IMR-90 (cell line): ENCODE measurements around the gene NPSR1. TPM values are rescaled to one million over a fixed set of nuclear protein-coding genes. Genes with fewer than 3 reads are reported as not detected.

Experiments used
- ATAC-seq: fragments of 200-7000 bp; cut with Tn5 transposase; 2 replicates; pipeline ENCODE4 v1.9.1; 2020; ENCODE audit warnings: low read depth, mild to moderate bottlenecking, moderate library complexity
- BruUV-seq: library from RNA; stranded (reverse); fragments of 400-500 nt; replicated peaks from 2 replicates; lab custom pipeline; 2021; lab: Mats Ljungman, UMichigan
- CTCF ChIA-PET: fragments of 300-600 bp; formaldehyde crosslinking; extraction: SDS; loops from one replicate; lab custom pipeline; 2021; ENCODE audit warnings: antibody characterized with exemption; lab: Yijun Ruan, JAX
- POLR2A ChIA-PET: fragments of 300-600 bp; sonication (Branson Sonifier 250); formaldehyde crosslinking; loops from one replicate; lab custom pipeline; 2022; ENCODE audit warnings: antibody characterized with exemption; ENCODE audit not compliant: unreplicated experiment; lab: Charles Lee
- DNase-seq: peaks from one replicate; pipeline ENCODE4 v3.0.0; 2013
- H2AFZ ChIP-seq: replicated peaks from 2 replicates; pipeline ENCODE3; 2013; ENCODE audit warnings: low read length, mild to moderate bottlenecking; ENCODE audit not compliant: poor library complexity
- H2AK5ac ChIP-seq: 2 replicates; pipeline ENCODE4 v1.6.1; 2013; ENCODE audit warnings: low read depth, low read length, inconsistent platforms
- H2AK9ac ChIP-seq: replicated peaks from 2 replicates; pipeline ENCODE3; 2013; ENCODE audit warnings: mild to moderate bottlenecking, low read depth, low read length, moderate library complexity; ENCODE audit not compliant: poor library complexity
- H2BK120ac ChIP-seq: 2 replicates; pipeline ENCODE4 v1.6.1; 2013; ENCODE audit warnings: low read depth, low read length, inconsistent platforms
- H2BK15ac ChIP-seq: 3 replicates; pipeline ENCODE4 v1.6.1; 2013; ENCODE audit warnings: low read depth, low read length, inconsistent platforms
- H2BK20ac ChIP-seq: 2 replicates; pipeline ENCODE4 v1.6.1; 2013; ENCODE audit warnings: low read depth, mild to moderate bottlenecking, inconsistent platforms, low read length, moderate library complexity
- H2BK5ac ChIP-seq: 2 replicates; pipeline ENCODE4 v1.6.1; 2013; ENCODE audit warnings: mild to moderate bottlenecking, low read depth, low read length, inconsistent platforms; ENCODE audit not compliant: poor library complexity, severe bottlenecking
- H3K14ac ChIP-seq: replicated peaks from 2 replicates; pipeline ENCODE4 v1.6.1; 2013; ENCODE audit warnings: low read depth, low read length, inconsistent platforms
- H3K18ac ChIP-seq: 2 replicates; pipeline ENCODE4 v1.6.1; 2013; ENCODE audit warnings: low read depth, low read length, control low read depth
- H3K23ac ChIP-seq: 2 replicates; pipeline ENCODE4 v1.6.1; 2013; ENCODE audit warnings: low read depth, low read length, inconsistent platforms
- H3K27ac ChIP-seq: 2 replicates; pipeline ENCODE4 v1.5.1; 2013; ENCODE audit warnings: mild to moderate bottlenecking, control low read depth, low read length; ENCODE audit not compliant: insufficient read depth
- H3K27me3 ChIP-seq: 2 replicates; pipeline ENCODE4 v1.6.1; 2013; ENCODE audit warnings: low read length; ENCODE audit not compliant: control insufficient read depth, insufficient read depth
- H3K36me3 ChIP-seq: 2 replicates; pipeline ENCODE4 v1.6.1; 2013; ENCODE audit warnings: low read length, mixed read lengths; ENCODE audit not compliant: control insufficient read depth, insufficient read depth
- H3K4ac ChIP-seq: 2 replicates; pipeline ENCODE4 v1.6.1; 2013; ENCODE audit warnings: low read depth, low read length, inconsistent platforms
- H3K4me1 ChIP-seq: 2 replicates; pipeline ENCODE4 v1.6.1; 2013; ENCODE audit warnings: low read length, mixed read lengths; ENCODE audit not compliant: control insufficient read depth, insufficient read depth
- H3K4me2 ChIP-seq: 2 replicates; pipeline ENCODE4 v1.6.1; 2013; ENCODE audit warnings: low read depth, mild to moderate bottlenecking, control low read depth, low read length, moderate library complexity
- H3K4me3 ChIP-seq: 2 replicates; pipeline ENCODE4 v1.5.1; 2013; ENCODE audit warnings: low read depth, mild to moderate bottlenecking, control low read depth, low read length, moderate library complexity; ENCODE audit not compliant: insufficient read depth
- H3K56ac ChIP-seq: 2 replicates; pipeline ENCODE4 v1.6.1; 2013; ENCODE audit warnings: low read length, inconsistent platforms; ENCODE audit not compliant: insufficient read depth; ENCODE audit errors: extremely low read depth
- H3K79me1 ChIP-seq, 2 experiments: 2 replicates each; pipeline ENCODE4 v1.6.1; 2013; ENCODE audit warnings: low read length in 2 of 2, inconsistent platforms in 1 of 2, low read depth in 1 of 2
- H3K9ac ChIP-seq: 2 replicates; pipeline ENCODE4 v1.6.1; 2013; ENCODE audit warnings: low read depth, low read length, control low read depth
- H3K9me1 ChIP-seq: 2 replicates; pipeline ENCODE4 v1.6.1; 2013; ENCODE audit warnings: low read length, inconsistent platforms; ENCODE audit not compliant: insufficient read depth
- H3K9me3 ChIP-seq: 2 replicates; pipeline ENCODE4 v1.6.1; 2013; ENCODE audit warnings: low read length; ENCODE audit not compliant: control insufficient read depth, insufficient read depth
- H4K20me1 ChIP-seq: 2 replicates; pipeline ENCODE4 v1.6.1; 2013; ENCODE audit warnings: low read length, inconsistent platforms; ENCODE audit not compliant: insufficient read depth
- H4K5ac ChIP-seq: 2 replicates; pipeline ENCODE4 v1.6.1; 2013; ENCODE audit warnings: mild to moderate bottlenecking, low read depth, low read length, control low read depth
- H4K8ac ChIP-seq, 2 experiments: 2 replicates each; pipeline ENCODE4 v1.6.1; 2013; ENCODE audit warnings: low read depth in 2 of 2, low read length in 2 of 2, control low read depth in 1 of 2, inconsistent platforms in 1 of 2
- H4K91ac ChIP-seq: 2 replicates; pipeline ENCODE4 v1.6.1; 2013; ENCODE audit warnings: low read depth, low read length, inconsistent platforms; ENCODE audit not compliant: insufficient read depth
- BHLHE40 ChIP-seq: fragments of 150-350 bp; IDR thresholded peaks from 2 replicates; pipeline ENCODE4 v1.6.1; 2016; ENCODE audit warnings: mild to moderate bottlenecking, low read depth, low read length
- CEBPB ChIP-seq: IDR thresholded peaks from 2 replicates; pipeline ENCODE4 v1.6.1; 2012; ENCODE audit warnings: low read depth, low read length, improper control_type of control experiment
- CHD1 ChIP-seq: IDR thresholded peaks from 2 replicates; pipeline ENCODE4 v1.6.1; 2012; ENCODE audit warnings: low read depth, low read length, improper control_type of control experiment
- CTCF ChIP-seq: conservative IDR thresholded peaks from 2 replicates; pipeline ENCODE4 v1.5.1; 2012; ENCODE audit warnings: mild to moderate bottlenecking, low read depth, low read length, improper control_type of control experiment
- FOS ChIP-seq: fragments of 150-350 bp; IDR thresholded peaks from 2 replicates; pipeline ENCODE4 v1.6.1; 2016; ENCODE audit warnings: low read depth, low read length
- MAFK ChIP-seq: IDR thresholded peaks from 2 replicates; pipeline ENCODE4 v1.6.1; 2012; ENCODE audit warnings: low read depth, low read length, improper control_type of control experiment
- MAZ ChIP-seq: IDR thresholded peaks from 2 replicates; pipeline ENCODE4 v1.6.1; 2012; ENCODE audit warnings: low read depth, mild to moderate bottlenecking, low read length, improper control_type of control experiment, moderate library complexity, borderline replicate concordance
- MXI1 ChIP-seq: IDR thresholded peaks from 2 replicates; pipeline ENCODE4 v1.6.1; 2012; ENCODE audit warnings: low read depth, mild to moderate bottlenecking, low read length, moderate library complexity, borderline replicate concordance
- NFE2L2 ChIP-seq: fragments of 150-350 bp; IDR thresholded peaks from 2 replicates; pipeline ENCODE4 v1.6.1; 2016; ENCODE audit warnings: low read depth, mild to moderate bottlenecking, low read length
- POLR2A ChIP-seq: IDR thresholded peaks from 2 replicates; pipeline ENCODE4 v1.6.1; 2012; ENCODE audit warnings: mild to moderate bottlenecking, low read depth, low read length
- RAD21 ChIP-seq: IDR thresholded peaks from 2 replicates; pipeline ENCODE4 v1.6.1; 2012; ENCODE audit warnings: low read length, improper control_type of control experiment
- RCOR1 ChIP-seq: IDR thresholded peaks from 2 replicates; pipeline ENCODE4 v1.6.1; 2012; ENCODE audit warnings: mild to moderate bottlenecking, low read length, improper control_type of control experiment; ENCODE audit not compliant: insufficient replicate concordance
- RFX5 ChIP-seq: IDR thresholded peaks from 2 replicates; pipeline ENCODE4 v1.8.0; 2012; ENCODE audit warnings: low read depth, mild to moderate bottlenecking, low read length, moderate library complexity
- SMC3 ChIP-seq: fragments of 150-350 bp; IDR thresholded peaks from 2 replicates; pipeline ENCODE4 v1.6.1; 2016; ENCODE audit warnings: low read depth, mild to moderate bottlenecking, antibody characterized with exemption, low read length, moderate library complexity
- dilution Hi-C: fragments of 300-500 bp; cut with HindIII; formaldehyde crosslinking; loops from one replicate; pipeline ENCODE4 v1.14.3; 2018; ENCODE audit warnings: low sequenced_read_pairs; ENCODE audit not compliant: unreplicated experiment
- in situ Hi-C: fragments of 300-500 bp; cut with MboI; formaldehyde crosslinking; loops from 3 replicates; pipeline ENCODE4 v1.14.3; 2019; ENCODE audit warnings: low sequenced_read_pairs, inconsistent platforms, mixed read lengths
- intact Hi-C: fragments of 100-400 bp; cut with micrococcal nuclease; formaldehyde crosslinking; loops from 2 replicates; pipeline ENCODE4 v1.10.0; 2022
- polyA plus RNA-seq, 3 experiments: library from polyadenylated mRNA; depleted of rRNA; stranded (reverse); fragments of >200 nt; gene quantifications; 2 replicates each; pipeline ENCODE4 v1.2.3, GENCODE V29; 2012; ENCODE audit warnings: low replicate concordance in 1 of 3
- total RNA-seq: library from RNA; depleted of rRNA; stranded (reverse); fragments of >200 nt; gene quantifications from 2 replicates; pipeline ENCODE4 v1.2.3, GENCODE V29; 2012
- TF ChIP-seq, protein P1 (sequence below): fragments of 150-350 bp; IDR thresholded peaks from 2 replicates; pipeline ENCODE4 v1.6.1; 2017; ENCODE audit warnings: mild to moderate bottlenecking, antibody characterized with exemption, low read length, low read depth
- TF ChIP-seq, protein P2 (sequence below): fragments of 150-350 bp; IDR thresholded peaks from 2 replicates; pipeline ENCODE4 v1.6.1; 2016; ENCODE audit warnings: low read depth, mild to moderate bottlenecking, low read length, moderate library complexity, borderline replicate concordance

The NPSR1 gene
- total and polyA plus RNA-seq, 2 of the 4 experiments (the other 2 are of a cell fraction) = not detected

DNA sequence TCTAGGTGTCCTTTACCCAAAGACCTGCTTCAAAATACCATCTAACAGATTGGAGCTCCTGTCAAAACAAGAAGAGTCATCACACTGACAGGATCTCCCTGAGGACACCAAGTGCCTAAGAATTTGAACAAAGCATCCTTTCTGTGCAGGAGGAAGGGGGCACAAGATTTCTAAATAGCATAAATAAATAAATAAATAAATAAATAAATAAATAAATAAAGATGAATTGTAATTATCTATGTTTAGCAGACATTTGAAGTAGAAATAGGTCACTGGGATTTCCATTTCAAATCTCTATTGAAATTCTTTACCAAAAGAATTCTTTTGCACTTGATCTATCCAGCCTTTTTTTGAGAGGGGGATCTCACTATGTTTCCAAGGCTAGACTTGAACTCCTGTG, 65.3 kb downstream of the NPSR1 start:
- Histone ChIP-seq H3K27me3 (no peaks in the 10 kb centered on the region), H2BK120ac (no peak overlapping the region), H3K4me1 (no peaks in the 10 kb centered on the region), H2BK5ac (no peak overlapping the region), H3K4me3 (no peak overlapping the region), H4K20me1 (no peaks in the 10 kb centered on the region), H3K23ac (no peak overlapping the region), H4K5ac (no peak overlapping the region), H4K8ac (no peak overlapping the region), H2BK15ac (no peak overlapping the region), H2AK5ac (no peak overlapping the region), H3K4me2 (no peak overlapping the region), H4K91ac (no peak overlapping the region), H3K56ac (no peak overlapping the region), H3K9me1 (no peaks in the 10 kb centered on the region), H3K9ac (no peak overlapping the region), H3K79me1 (no peaks in the 10 kb centered on the region), H3K14ac (no peak overlapping the region), H3K9me3 (no peaks in the 10 kb centered on the region), H2AFZ (no peak overlapping the region), H3K27ac (no peak overlapping the region), H3K36me3 (no peaks in the 10 kb centered on the region), H3K4ac (no peak overlapping the region), H2BK20ac (no peak overlapping the region), H3K18ac (no peak overlapping the region), H2AK9ac (no peak overlapping the region)
- no TSS peak for BruUV-seq
- no peak for ATAC-seq
- dilution Hi-C loops (no loop called here), in situ Hi-C loops (no loop called here), intact Hi-C loops (no loop called here)
- TF ChIP-seq SMC3 (no peak), FOS (no peak), RCOR1 (no peak), BHLHE40 (no peak), CHD1 (no peak), CTCF (no peak), NFE2L2 (no peak), RFX5 (no peak), RAD21 (no peak), POLR2A (no peak), MAZ (no peak), MAFK (no peak), MXI1 (no peak), CEBPB (no peak)
- TF ChIP-seq, protein P1, sequence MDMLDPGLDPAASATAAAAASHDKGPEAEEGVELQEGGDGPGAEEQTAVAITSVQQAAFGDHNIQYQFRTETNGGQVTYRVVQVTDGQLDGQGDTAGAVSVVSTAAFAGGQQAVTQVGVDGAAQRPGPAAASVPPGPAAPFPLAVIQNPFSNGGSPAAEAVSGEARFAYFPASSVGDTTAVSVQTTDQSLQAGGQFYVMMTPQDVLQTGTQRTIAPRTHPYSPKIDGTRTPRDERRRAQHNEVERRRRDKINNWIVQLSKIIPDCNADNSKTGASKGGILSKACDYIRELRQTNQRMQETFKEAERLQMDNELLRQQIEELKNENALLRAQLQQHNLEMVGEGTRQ = no peak
- TF ChIP-seq, protein P2, sequence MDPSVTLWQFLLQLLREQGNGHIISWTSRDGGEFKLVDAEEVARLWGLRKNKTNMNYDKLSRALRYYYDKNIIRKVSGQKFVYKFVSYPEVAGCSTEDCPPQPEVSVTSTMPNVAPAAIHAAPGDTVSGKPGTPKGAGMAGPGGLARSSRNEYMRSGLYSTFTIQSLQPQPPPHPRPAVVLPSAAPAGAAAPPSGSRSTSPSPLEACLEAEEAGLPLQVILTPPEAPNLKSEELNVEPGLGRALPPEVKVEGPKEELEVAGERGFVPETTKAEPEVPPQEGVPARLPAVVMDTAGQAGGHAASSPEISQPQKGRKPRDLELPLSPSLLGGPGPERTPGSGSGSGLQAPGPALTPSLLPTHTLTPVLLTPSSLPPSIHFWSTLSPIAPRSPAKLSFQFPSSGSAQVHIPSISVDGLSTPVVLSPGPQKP = no peak
- ChIA-PET CTCF (no interaction called here), POLR2A (interaction anchor here (0.6 kb wide), 1 partner anchor 286 kb away, joined by 3 read pairs; no protein-coding TSS in a partner anchor)
- DNase-seq = no peak
